GM20000 (cell line): ENCODE data around the gene TRPM5.
A peak's percentile ranks its signal among the peaks of the same experiment; 100 is the strongest.

Source experiments
- DNase-seq: peaks from one replicate; pipeline ENCODE4 v3.0.0; 2012; ENCODE audit warnings: low spot score
- TF ChIP-seq, protein P1 (sequence below): IDR thresholded peaks from 2 replicates; pipeline ENCODE4 v1.5.1; 2012; ENCODE audit warnings: mild to moderate bottlenecking, control low read depth; ENCODE audit errors: extremely low read depth, missing control alignments

TRPM5 gene

DNA sequence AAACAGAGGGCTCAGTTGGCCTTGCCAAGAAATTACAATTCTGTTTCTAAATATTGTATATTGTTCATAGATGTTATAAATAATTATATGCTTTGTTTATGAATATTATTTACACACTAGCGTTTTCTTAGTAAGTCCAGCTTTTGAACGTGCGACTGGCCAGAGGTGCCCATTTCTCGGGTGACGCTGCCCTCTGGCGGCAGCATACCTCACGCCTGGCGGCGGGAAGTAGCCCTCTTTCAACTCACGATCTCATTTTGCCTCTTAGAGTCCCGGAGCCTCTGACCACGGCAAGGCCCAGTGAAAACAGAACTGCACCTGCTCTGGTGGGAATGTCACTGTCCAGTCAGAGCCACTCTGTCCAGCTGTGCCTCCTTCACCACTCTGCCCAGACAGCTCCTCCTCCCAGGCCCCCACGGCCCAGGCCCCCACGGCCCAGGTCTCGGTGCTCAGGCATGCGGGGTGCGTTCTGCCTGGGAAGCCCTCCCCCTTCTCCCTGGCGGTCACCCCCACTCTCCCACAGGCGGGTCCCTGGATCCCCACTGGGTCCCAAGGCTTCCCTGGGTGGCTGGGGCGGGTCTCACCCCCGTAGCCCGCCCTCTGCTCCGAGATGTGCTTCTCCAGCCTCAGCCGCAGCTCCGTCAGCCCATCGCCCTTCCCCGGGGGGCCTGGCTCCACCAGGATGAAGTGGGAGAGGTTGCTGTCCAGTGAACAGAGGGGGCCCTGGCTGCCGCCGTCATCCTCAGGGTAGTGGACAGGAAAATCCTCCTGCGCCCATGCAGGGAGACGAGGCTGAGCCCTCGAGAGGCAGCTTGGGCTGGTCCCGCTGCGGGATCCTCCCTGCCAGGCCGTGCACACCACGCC lies 24.4 kb downstream of the TRPM5 start:
- DNase-seq: peak; percentile 90
- TF ChIP-seq, protein P1, sequence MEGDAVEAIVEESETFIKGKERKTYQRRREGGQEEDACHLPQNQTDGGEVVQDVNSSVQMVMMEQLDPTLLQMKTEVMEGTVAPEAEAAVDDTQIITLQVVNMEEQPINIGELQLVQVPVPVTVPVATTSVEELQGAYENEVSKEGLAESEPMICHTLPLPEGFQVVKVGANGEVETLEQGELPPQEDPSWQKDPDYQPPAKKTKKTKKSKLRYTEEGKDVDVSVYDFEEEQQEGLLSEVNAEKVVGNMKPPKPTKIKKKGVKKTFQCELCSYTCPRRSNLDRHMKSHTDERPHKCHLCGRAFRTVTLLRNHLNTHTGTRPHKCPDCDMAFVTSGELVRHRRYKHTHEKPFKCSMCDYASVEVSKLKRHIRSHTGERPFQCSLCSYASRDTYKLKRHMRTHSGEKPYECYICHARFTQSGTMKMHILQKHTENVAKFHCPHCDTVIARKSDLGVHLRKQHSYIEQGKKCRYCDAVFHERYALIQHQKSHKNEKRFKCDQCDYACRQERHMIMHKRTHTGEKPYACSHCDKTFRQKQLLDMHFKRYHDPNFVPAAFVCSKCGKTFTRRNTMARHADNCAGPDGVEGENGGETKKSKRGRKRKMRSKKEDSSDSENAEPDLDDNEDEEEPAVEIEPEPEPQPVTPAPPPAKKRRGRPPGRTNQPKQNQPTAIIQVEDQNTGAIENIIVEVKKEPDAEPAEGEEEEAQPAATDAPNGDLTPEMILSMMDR: peak; percentile 88

DNA sequence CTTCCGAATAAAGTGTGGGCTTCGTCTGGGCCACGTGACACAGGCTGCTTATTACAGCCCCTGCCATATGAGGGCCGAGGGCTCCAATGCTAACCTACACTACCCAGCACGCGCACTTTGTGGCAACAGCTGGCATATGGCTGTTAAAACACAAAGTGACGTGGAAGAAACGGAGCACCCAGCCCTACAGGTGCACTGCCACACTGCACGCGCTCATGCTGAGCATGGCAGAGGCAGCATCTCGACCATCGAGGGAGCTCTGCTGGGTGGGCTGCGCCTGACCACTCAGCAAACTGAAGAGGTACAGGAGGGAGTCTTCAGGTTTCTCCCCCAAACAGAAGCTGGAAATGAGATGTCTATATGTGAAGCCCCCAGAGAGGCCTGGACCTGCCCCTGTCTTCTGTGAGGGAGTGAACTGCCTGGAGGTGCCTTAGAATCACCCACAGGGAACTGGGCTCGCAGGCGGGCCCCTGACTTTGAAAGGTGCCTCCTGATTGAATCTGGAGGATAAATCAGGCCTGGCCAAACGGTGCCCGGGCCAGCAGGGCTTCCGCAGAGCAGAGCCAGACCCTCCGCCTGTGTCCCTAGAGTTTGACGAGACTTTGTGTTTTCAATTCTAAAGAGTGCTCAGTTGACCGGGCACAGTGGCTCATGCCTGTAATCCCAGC lies 25.5 kb downstream of the TRPM5 start:
- no peak for DNase-seq
- TF ChIP-seq, protein P1: no peak

DNA sequence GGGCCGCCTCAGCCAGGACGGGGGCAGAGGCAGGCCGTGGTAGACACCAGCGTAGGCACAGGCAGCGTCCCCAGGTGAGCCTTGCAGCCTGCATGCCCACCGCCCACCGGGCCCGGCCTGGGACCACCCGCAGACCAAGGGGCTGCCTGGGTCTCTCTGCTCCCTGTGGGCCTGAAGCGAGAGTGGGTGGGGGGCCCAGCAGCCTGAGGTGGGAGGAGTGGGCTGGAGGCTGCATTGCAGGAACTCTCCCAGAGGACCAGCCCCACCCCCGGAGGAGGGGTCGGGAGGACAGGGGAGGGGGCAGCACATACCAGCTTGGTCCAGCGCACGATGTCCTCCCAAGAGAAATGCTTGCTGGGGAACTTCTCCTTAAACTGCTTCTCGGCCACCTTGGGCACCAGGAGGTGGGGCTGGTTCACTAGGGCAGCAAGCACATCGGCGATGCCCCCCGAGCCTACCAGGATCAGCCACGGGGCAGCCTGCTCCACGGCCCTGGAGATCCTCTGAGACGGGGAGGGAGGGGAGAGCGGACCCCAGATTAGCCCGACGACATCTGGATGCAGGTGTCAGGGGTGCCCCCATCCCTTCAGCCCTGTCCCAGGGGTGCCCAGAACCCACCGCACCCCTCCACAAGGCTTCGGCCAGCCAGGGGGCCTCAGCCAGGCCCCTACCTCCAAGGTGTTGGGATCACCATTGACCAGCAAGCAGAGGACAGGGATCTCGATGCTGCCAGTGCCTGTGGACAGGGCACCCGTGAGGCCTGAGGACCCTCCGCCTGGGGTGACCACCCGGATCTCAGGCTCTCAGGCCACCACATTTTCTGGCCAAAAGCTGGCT lies 26.2 kb downstream of the TRPM5 start:
- TF ChIP-seq, protein P1: no peak
- DNase-seq: no peak

DNA sequence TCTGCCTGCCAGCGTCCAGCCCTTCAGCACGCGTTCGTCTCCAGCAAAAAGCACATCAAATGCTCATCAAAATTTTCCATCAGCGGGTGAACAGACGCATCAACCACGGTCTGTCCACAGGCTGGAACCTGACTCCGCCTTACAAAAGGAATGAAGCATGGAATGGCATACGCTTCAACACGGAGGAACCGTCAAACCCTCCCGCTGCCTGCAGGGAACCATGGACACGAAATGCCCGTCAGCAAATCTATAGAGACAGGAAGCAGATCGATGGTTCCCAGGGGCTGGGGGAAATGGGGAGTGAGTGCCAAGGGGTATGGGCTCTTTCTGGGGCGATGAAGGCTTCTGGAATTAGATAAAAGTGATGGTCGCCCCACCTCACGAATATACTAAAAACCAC lies 27.5 kb downstream of the TRPM5 start:
- TF ChIP-seq, protein P1: no peak
- no peak for DNase-seq

DNA sequence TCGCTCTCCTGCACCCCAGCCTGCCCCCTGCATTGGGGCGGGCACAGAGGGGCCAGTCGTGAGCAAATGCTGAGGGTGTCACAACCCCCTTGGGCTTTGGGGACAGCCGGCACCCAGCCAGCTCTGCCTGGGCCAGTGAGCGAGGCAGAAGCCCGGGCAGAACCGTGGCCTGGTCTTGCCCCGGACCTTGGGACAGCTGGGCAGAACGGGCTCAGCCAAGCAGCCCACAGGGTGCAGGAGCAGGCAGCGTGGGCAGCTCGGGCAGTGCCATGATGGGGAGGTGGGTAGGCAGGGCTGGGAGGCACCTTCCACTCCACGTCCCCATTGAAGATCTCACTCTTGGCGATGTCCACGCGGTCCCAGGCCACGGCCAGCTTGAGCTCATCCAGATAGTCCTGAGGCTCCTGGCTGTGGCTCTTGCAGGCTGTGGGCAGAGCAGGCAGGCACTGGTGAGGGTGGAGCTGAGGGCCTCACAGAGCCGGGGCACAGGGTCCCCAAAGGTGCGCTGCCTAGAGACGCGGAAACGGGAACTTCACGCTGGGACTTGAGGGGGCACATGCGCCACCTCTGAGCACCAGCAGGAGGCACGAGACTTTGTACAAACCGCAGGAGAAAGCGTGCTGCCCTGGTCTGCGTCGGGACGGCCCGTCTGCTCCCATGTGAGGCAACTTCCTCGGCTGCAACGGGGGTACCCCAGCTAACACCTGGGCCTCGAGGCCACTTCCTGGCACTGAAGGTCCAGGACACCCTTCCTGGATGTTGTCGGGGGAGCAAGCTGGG lies 28.5 kb downstream of the TRPM5 start:
- no peak for DNase-seq
- TF ChIP-seq, protein P1: no peak

DNA sequence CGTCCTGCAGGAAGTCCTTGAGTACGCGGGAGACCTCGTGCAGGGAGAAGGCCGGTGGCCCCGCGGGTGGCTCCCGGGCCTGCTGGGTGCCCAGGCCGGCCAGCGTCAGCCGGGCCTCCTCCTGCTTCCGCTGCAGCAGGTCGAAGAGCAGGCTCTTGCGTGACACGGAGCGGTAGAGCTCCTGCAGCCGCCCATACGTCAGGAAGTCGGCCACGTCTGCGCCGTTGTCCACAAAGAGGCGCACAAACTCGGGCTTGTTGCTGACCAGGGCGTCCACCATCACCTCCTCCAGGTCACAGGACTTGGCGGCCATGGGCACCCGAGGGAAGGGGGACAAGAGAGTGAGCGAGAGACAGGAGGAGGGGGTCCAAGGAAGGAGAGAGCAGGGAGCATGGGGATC lies 29.1 kb downstream of the TRPM5 start:
- TF ChIP-seq, protein P1: no peak

More for the DNA sequence above, 29.1 kb downstream of the TRPM5 start:
- DNase-seq: no peak
